ENCODE measurements around the gene PASK.

Gene PASK

DNA sequence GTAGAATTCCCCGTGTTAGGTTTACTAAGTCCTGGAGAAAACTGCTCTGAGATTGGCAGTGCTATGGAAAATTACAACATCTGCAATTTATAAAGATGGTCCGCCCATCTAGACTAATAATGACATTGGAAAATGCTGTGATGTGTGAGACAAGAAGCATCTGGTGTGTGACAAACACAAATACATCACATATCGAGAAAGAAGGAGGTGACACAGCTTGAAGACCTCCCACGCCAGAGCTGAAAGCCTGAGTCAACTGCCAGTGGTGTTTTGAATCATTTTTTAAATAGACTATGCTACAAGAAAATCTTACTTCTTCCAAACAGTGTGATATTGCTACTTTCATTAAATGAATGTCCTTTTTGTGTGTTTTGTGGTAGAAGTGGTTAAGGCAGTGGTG, 30.6 kb upstream of the PASK start:
- no peak for DNase-seq

- no peak for DNase-seq
These were observed 29.7 kb upstream of the PASK start for GRCh38 chr2:241178961-241179360.

DNA sequence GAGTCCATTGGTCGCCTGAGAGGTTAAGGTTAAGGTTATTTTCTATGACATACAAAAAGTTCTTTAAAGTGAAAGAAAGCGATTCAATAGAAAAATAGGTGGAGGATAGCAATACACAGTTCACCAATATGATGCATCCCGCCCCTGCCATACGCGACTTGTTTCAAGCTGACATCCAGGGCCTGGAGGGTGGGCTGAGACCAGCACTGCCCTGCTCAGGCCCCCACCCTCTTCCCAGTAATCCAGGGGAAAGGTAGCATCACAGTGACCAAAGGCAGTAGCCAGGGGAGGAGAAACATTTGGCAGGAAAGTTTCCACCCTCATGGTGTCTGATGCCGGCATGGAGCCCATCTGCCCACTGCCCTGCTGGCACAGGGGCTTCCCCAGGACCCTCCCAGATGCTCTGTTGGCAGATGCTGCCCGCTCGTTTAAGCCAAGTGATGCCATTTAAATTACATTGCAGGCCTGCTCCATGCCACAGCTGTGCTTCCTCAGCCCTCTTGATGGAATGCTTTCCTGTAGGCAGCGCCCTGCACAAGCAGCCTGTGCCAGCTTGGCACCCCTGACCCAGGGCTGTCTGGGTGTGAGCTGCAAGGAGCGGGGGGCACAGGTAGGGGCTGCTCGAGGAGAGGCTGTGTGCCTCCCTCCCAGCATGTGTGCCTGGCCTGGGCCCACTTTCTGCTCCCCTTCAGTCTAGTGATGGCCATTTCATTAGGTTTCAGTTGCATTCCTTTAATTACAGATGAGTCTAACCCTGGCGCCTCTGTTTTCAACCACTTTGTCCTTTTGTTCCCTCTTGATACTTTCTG, 28.5 kb upstream of the PASK start:
- DNase-seq: peak; percentile 62

- no peak for DNase-seq
These were observed 24.3 kb upstream of the PASK start for GRCh38 chr2:241173557-241173956.

DNA sequence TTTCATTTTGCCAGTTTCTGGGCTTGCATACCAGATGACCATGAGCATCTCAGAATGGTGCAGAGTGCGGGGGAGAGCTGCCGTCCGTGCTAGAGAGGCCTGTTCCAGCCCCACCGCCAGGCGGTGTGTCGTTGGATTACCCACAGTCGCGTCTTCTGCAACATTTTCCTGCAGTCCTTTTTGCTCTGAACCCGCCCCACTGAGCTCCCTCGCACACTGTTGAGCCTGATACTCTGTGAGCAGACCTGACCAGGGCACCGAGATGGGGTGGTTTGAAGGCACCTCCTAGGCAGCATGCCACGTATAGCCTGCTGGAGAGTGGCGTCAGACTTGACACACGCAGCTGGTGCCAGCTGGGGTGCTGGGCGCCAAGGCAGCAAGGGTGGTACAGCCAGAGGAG, 19.1 kb upstream of the PASK start:
- DNase-seq: no peak

- no peak for DNase-seq
These were observed 14.4 kb upstream of the PASK start for GRCh38 chr2:241163601-241164118.

GRCh38 chr2:241161646-241162281, 12.5 kb upstream of the PASK start:
- peak; percentile 72 for DNase-seq

DNA sequence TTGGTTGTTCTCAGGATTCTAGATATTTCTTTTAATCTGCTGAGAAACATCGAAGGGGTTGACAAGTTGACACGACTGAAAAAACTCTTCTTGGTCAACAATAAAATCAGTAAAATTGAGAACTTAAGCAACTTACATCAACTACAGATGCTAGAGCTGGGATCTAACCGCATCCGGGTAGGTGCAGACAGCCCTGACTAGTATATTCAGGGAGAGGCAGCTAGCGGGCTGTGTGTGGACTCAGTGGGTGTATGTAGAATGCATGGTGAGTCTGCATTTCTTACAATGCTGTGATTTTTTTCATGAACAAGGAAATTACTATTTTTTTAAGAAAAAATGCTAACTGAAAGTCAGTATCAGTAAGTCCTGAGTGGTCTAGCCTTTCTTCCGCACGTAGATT, 11.0 kb upstream of the PASK start:
- no peak for DNase-seq

GRCh38 chr2:241159116-241159515, 9.8 kb upstream of the PASK start:
- no peak for DNase-seq

DNA sequence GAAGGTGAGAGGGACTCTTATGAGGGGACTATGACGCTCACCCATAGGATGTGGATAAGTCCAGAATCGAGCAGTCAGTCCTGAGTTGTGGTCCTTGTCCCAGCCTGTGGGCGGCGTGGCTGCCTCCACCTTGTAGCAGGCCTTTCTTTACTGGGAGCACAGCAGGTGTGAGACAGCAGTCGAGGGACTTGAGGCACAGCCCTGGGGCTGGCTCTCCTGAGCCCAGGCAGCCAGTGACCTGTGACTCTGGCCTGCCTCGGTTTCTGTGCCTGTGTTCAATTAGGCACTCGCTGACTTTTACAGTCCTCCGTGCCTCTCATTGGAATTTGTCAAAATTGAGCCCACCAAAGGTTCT, 9.3 kb upstream of the PASK start:
- DNase-seq: no peak

- DNase-seq: no peak
These were observed 8.7 kb upstream of the PASK start for GRCh38 chr2:241157841-241158545.

GRCh38 chr2:241156971-241157441, 7.7 kb upstream of the PASK start:
- no peak for DNase-seq

DNA sequence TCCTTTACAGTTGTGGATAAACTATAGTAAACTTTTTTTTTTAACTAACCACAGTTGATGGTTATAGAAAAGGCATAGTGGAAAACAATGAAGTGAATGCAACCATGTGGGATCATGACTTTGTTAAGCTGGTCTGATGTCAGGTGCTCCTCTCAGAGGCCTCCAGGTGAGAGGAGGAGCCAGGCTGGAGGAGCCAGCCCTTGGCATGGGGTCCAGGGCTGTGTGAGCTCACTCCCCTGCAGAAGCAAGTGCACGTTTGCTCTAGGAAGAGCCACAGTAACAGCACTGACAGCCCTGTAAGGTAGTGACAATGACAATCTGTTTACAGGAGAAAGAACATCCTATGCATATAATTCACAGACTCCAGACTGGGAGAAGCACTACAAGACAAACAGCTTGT, 6.7 kb upstream of the PASK start:
- DNase-seq: no peak

DNA sequence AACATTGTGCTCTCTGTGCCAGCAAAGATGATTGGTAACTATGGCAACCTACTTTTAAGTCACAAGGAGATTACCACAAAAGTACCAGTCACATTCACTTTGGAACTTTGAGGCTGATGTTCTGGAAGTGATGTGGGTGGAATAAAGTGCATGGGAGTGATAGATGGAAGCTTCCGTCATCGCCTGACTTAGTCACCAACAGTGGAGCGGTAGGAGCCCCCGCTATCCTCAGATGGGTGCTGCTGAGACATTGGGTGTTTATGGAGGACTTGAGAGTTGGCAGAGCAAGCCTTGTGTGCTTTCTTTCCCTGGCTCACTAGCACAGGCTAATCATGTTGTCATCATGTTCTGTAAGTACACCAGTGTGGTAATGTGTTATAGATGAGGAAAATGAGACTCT, 5.6 kb upstream of the PASK start:
- no peak for DNase-seq

GRCh38 chr2:241153616-241154015, 4.3 kb upstream of the PASK start:
- DNase-seq: peak; percentile 7

GRCh38 chr2:241151934-241152660, 2.8 kb upstream of the PASK start:
- no peak for DNase-seq

GRCh38 chr2:241150660-241151530, 1.6 kb upstream of the PASK start:
- DNase-seq: no peak

DNA sequence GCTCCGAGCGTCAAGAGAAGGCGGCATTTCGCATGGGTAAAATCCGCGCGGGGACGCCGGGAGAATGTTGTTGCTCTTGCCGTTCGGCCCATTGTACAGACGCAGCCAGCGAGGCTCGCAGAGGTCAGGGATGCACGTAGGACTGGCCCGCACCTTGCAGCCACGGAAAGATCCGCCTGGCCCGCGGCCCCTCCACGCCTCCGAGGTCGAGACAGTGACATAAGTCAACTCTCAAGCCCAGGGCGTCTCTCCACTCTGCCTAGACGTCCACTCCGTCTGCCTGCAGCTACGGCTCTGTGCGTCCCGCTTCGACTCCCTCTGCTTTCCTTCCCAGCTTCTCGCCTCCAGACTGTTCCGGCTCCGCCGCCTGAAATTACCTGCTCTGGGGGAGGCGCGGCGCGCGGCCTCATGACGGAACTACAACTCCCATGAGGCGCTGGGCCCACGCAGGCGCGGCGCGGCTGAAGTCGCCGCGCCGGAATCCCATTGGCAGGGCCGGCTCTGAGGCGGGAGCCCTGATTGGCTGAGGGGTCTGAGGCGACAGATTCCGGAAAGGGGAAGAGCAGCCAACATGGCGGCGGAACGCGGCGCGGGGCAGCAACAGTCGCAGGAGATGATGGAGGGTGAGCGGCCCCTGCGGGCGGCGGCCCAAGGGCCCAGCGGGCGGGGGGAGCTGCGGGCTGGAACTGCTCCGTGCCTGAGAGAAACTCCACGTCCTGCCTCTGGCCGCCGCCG, 820 bp upstream of the PASK start, which contains the start of gene PPP1R7:
Gene PPP1R7 (plus strand): TSS at position 543 of the 735 bp plus-strand sequence. CDS start 29 bp downstream, at position 572.
- peak; percentile 96 for DNase-seq

- DNase-seq: no peak
These were observed 328 bp upstream of the PASK start for GRCh38 chr2:241149675-241149924.

GRCh38 chr2:241148239-241148638, 1.0 kb downstream of the PASK start:
- DNase-seq: no peak

DNA sequence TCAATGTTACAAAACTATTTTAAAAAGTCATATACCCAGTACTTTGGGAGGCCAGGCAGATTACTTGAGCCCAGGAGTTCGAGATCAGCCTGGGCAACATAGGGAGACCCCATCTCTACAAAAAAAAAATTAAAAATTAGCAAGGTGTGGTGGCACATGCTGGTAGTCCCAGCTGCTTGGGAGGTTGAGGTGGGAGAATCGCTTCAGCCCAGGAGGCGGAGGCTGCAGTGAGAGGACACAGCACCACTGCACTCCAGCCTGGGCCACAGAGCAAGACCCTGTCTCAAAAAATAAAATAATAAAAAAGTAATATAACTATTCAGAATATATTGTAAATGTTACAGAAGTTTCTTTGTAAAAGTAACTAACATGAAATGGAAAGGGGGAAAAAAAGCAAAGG, 1.9 kb downstream of the PASK start:
- no peak for DNase-seq
